K562 (cell line): ENCODE measurements around the gene GAP43. TPM values are rescaled to one million over a fixed set of nuclear protein-coding genes. Genes with fewer than 3 reads are reported as not detected.

Source experiments
- MTA3 ChIP-seq: fragments of 450-650 bp; formaldehyde crosslinking; IDR thresholded peaks from 2 replicates; pipeline ENCODE4 v1.6.1; 2017; ENCODE audit warnings: mild to moderate bottlenecking, borderline replicate concordance
- PHTF2 ChIP-seq: fragments of 250-450 bp; sonication (Bioruptor Pico); IDR thresholded peaks from 2 replicates; pipeline ENCODE4 v1.5.0; 2021; ENCODE audit warnings: mild to moderate bottlenecking
- ZBED1 ChIP-seq: IDR thresholded peaks from 2 replicates; pipeline ENCODE4 v1.6.1; 2014
- ZNF76 ChIP-seq: fragments of 250-450 bp; sonication (Bioruptor Pico); IDR thresholded peaks from 2 replicates; pipeline ENCODE4 v1.4.0; 2020; ENCODE audit warnings: mild to moderate bottlenecking, moderate library complexity, borderline replicate concordance
- polyA plus RNA-seq, 8 experiments: library from polyadenylated mRNA; depleted of rRNA in 4 of 8; stranded (reverse) in 5 of 8; unstranded in 3 of 8; fragments of >200 nt; fragmentation: Nextera tagmentation in 2 of 8; fragmentation: Illumina TruSeq in 1 of 8; extraction: Ambion mirVana in 2 of 8; extraction: Trizol in 1 of 8; gene quantifications; 2 replicates each; pipeline versions ENCODE4 v1.2.1 to v1.2.3, GENCODE V29; 2011 to 2014; ENCODE audit warnings: inconsistent platforms in 1 of 8, missing spikeins in 1 of 8
- total RNA-seq, 7 experiments: library from RNA; depleted of rRNA in 6 of 7; stranded (reverse); fragments of >200 nt in 6 of 7; fragmentation: Illumina TruSeq in 2 of 7; extraction: Trizol in 2 of 7; gene quantifications; 2 replicates each; pipeline versions ENCODE4 v1.2.1 to v1.2.3, GENCODE V29; 2011 to 2021; ENCODE audit warnings: low replicate concordance in 1 of 7
- TF ChIP-seq, protein P1 (sequence below): fragments of 450-650 bp; IDR thresholded peaks from 2 replicates; pipeline ENCODE4 v1.6.1; 2014; ENCODE audit warnings: low read depth, mild to moderate bottlenecking, moderate library complexity, borderline replicate concordance
- TF ChIP-seq, protein P2 (sequence below): fragments of 450-650 bp; IDR thresholded peaks from 2 replicates; pipeline ENCODE4 v1.7.1; 2018; ENCODE audit warnings: mild to moderate bottlenecking, low read depth; ENCODE audit not compliant: partially characterized antibody

Gene GAP43
- total and polyA plus RNA-seq, 9 of the 15 experiments (the other 6 are each of a cell fraction or from before 2014, with no cell fraction given), result 0.04 to 0.11 (median 0.09) TPM; not detected in 6

- TF ChIP-seq MTA3, result no peak
- no peak for TF ChIP-seq ZBED1
- no peak for TF ChIP-seq PHTF2 (CRISPR knock-in tag)
- TF ChIP-seq, protein P1, sequence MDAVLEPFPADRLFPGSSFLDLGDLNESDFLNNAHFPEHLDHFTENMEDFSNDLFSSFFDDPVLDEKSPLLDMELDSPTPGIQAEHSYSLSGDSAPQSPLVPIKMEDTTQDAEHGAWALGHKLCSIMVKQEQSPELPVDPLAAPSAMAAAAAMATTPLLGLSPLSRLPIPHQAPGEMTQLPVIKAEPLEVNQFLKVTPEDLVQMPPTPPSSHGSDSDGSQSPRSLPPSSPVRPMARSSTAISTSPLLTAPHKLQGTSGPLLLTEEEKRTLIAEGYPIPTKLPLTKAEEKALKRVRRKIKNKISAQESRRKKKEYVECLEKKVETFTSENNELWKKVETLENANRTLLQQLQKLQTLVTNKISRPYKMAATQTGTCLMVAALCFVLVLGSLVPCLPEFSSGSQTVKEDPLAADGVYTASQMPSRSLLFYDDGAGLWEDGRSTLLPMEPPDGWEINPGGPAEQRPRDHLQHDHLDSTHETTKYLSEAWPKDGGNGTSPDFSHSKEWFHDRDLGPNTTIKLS, result no peak
- no peak for TF ChIP-seq ZNF76 (CRISPR knock-in tag)
- TF ChIP-seq, protein P2, sequence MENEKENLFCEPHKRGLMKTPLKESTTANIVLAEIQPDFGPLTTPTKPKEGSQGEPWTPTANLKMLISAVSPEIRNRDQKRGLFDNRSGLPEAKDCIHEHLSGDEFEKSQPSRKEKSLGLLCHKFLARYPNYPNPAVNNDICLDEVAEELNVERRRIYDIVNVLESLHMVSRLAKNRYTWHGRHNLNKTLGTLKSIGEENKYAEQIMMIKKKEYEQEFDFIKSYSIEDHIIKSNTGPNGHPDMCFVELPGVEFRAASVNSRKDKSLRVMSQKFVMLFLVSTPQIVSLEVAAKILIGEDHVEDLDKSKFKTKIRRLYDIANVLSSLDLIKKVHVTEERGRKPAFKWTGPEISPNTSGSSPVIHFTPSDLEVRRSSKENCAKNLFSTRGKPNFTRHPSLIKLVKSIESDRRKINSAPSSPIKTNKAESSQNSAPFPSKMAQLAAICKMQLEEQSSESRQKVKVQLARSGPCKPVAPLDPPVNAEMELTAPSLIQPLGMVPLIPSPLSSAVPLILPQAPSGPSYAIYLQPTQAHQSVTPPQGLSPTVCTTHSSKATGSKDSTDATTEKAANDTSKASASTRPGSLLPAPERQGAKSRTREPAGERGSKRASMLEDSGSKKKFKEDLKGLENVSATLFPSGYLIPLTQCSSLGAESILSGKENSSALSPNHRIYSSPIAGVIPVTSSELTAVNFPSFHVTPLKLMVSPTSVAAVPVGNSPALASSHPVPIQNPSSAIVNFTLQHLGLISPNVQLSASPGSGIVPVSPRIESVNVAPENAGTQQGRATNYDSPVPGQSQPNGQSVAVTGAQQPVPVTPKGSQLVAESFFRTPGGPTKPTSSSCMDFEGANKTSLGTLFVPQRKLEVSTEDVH, result no peak
- TF ChIP-seq, all 486 proteins: peak for 0
Observed at GRCh38 chr3:115611630-115612029, 11.7 kb upstream of the GAP43 start (continued).
